Natural killer cell treated with Interleukin-12 subunit alpha and Interleukin-12 subunit beta and Interleukin-15 and Interleukin-18, amount 100 ng/mL, for 72 hours (primary cell): ENCODE data around the gene RARG. TPM values are rescaled to one million over a fixed set of nuclear protein-coding genes. Genes with fewer than 3 reads are reported as not detected.
"Not testable (repeated sequence)": the region's sequence is repeated elsewhere in the genome, so short reads cannot be mapped to it uniquely, and the experiment has no call there.

Experiments used
- ATAC-seq, 2 donors: fragments of 150-1000 bp; cut with Tn5 transposase in 1 of 2; sonication (Bioruptor Pico), chemical (Tn5 transposase) in 1 of 2; 2 replicates each; pipeline ENCODE4 v1.10.0; 2021
- DNase-seq: peaks from one replicate; pipeline ENCODE4 v3.0.0; 2022; ENCODE audit warnings: low spot score
- H3K27ac Mint-ChIP-seq, 2 donors: 1 replicate in 1 of 2; 2 replicates in 1 of 2; pipeline ENCODE4 v1.8.0; 2022; ENCODE audit warnings: mixed read lengths in 2 of 2, mild to moderate bottlenecking in 1 of 2, moderate library complexity in 1 of 2
- H3K27me3 Mint-ChIP-seq, 2 donors: 1 replicate in 1 of 2; 2 replicates in 1 of 2; pipeline ENCODE4 v1.8.0; 2022; ENCODE audit warnings: mixed read lengths in 2 of 2
- H3K36me3 Mint-ChIP-seq: one replicate; pipeline ENCODE4 v1.8.0; 2022; ENCODE audit warnings: mixed read lengths
- H3K4me1 Mint-ChIP-seq, 2 donors: 1 replicate in 1 of 2; 2 replicates in 1 of 2; pipeline ENCODE4 v1.8.0; 2022; ENCODE audit warnings: low read depth in 2 of 2, mixed read lengths in 2 of 2, mild to moderate bottlenecking in 1 of 2
- H3K4me3 Mint-ChIP-seq: one replicate; pipeline ENCODE4 v1.8.0; 2022; ENCODE audit warnings: mixed read lengths
- H3K9me3 Mint-ChIP-seq: 2 replicates; pipeline ENCODE4 v1.8.0; 2022; ENCODE audit warnings: mixed read lengths
- total RNA-seq, 2 donors: library from RNA; stranded (reverse); gene quantifications; one replicate each; pipeline ENCODE4 v1.2.3, GENCODE V29; 2022

RARG gene
- total RNA-seq, 2 donors from 2014 or later = 5.8 to 13.3 TPM

DNA sequence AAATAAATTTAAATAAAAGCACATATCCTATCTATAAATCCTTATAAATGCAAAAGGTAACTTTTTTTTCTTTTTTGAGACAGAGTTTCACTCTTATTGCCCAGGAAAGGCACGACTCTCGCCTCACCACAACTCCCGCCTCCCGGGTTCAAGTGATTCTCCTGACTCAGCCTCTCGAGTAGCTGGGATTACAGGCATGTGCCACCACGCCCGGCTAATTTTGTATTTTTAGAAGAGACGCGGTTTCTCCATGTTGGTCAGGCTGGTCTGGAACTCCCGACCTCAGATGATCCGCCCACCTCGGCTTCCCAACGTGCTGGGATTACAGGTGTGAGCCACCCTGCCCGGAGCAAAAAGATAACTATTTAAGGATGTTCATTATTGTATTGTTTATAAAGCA is 53.2 kb downstream of the RARG start:
- H3K36me3 Mint-ChIP-seq = peaks cover 17% of the 10 kb centered on the region
- peak overlapping the region; percentile 92 for H3K4me3 Mint-ChIP-seq
- not testable (repeated sequence) for H3K27me3 Mint-ChIP-seq, H3K9me3 Mint-ChIP-seq, ATAC-seq, DNase-seq
- peak overlapping the region; percentile 90 to 97 for H3K27ac Mint-ChIP-seq
- H3K4me1 Mint-ChIP-seq = peaks cover 44 to 48% of the 10 kb centered on the region in 2 donors

- H3K27ac Mint-ChIP-seq, H3K9me3 Mint-ChIP-seq, ATAC-seq, H3K27me3 Mint-ChIP-seq, DNase-seq: not testable (repeated sequence)
- peaks cover 13% of the 10 kb centered on the region for H3K36me3 Mint-ChIP-seq
- H3K4me3 Mint-ChIP-seq = peak overlapping the region; percentile 8
- peaks cover 37% of the 10 kb centered on the region in 2 donors for H3K4me1 Mint-ChIP-seq
Observed at GRCh38 chr12:53177447-53177846, 54.6 kb downstream of the RARG start.

DNA sequence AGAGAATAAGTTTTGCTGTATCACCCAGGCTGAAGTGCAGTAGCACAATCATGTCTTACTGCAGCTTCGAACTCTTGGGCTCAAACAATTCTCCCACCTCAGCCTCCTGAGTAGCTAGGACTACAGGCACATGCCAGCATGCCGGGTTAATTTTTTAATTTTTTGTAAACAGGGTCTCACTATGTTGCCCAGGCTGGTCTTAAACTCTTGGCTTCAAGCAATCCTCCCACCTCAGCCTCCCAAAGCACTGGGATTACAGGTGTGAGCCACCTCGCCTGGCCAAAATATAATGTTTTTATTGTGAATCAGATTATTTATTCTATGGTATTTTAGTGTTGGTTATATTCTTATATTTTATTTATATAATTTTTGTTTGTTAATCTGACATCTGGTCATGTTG is 55.3 kb downstream of the RARG start:
- no peaks in the 10 kb centered on the region for H3K27me3 Mint-ChIP-seq
- ATAC-seq (no peak), DNase-seq (no peak)
- peaks cover 30% of the 10 kb centered on the region in 2 donors for H3K4me1 Mint-ChIP-seq
- H3K4me3 Mint-ChIP-seq = no peak overlapping the region
- peaks cover 6% of the 10 kb centered on the region for H3K36me3 Mint-ChIP-seq
- H3K27ac Mint-ChIP-seq = no peak overlapping the region
- H3K9me3 Mint-ChIP-seq = no peaks in the 10 kb centered on the region

- Mint-ChIP-seq H3K36me3 (no peaks in the 10 kb centered on the region), H3K4me1 (peaks cover 20 to 21% of the 10 kb centered on the region in 2 donors), H3K27ac (no peak overlapping the region), H3K27me3 (no peaks in the 10 kb centered on the region), H3K9me3 (no peaks in the 10 kb centered on the region), H3K4me3 (no peak overlapping the region)
- ATAC-seq (no peak), DNase-seq (no peak)
Observed at GRCh38 chr12:53174881-53175491, 57.0 kb downstream of the RARG start.

DNA sequence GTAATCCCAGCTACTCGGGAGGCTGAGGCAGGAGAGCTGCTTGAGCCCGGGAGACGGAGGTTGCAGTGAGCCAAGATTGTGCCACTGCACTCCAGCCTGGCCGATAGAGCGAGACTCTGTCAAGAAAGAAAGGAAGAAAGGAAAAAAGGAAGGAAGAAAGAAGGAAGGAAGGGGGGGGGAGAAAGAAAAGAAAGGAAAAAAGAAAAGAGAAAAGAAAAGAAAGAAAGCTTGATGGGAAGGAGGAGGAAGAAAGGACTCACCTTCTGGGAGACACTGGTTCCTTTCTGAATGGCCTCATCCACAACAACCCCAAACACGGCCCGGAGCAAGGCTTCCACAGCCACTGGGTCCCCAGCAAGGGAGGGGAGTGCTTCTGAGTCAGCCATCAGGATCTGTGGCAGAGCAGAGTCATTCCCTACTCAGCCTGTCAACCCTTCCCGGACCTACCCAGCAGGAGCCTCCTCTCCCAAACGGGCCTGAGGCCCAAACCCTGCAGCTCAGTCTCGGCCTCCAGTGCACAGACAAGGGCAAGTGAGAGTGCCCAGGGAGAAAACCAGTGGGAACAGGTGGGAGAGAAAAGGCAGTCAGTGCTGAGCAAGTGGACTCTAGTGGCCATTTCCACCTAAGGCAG is 58.8 kb downstream of the RARG start:
- no peaks in the 10 kb centered on the region for H3K9me3 Mint-ChIP-seq
- no peaks in the 10 kb centered on the region for H3K27me3 Mint-ChIP-seq
- peaks cover 10 to 11% of the 10 kb centered on the region in 2 donors for H3K4me1 Mint-ChIP-seq
- peak overlapping the region in 1 of 2 donors; percentile 37 for H3K27ac Mint-ChIP-seq
- H3K36me3 Mint-ChIP-seq = no peaks in the 10 kb centered on the region
- H3K4me3 Mint-ChIP-seq = no peak overlapping the region
- DNase-seq = no peak
- no peak for ATAC-seq

DNA sequence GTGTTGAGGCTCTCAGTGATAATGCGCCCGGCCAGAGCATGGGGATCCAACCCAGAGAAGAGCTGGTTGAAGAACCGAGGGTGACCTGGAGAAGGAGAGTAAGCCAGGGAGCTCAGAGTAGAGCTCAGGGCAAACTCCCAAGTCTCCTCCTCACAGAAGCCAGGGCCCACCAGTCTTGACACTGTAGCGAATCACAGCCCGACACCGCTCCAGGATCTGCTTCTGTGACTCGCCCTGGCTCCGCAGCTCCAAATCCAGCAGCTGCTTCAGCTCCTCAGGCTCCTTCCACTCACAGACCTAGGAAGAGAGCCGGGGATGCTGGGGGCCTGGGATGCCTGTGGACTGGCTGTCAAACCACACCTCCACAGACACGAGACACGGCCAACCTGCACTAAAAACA is 59.7 kb downstream of the RARG start:
- H3K27ac Mint-ChIP-seq = no peak overlapping the region
- no peaks in the 10 kb centered on the region for H3K36me3 Mint-ChIP-seq
- H3K4me3 Mint-ChIP-seq = no peak overlapping the region
- DNase-seq = no peak
- H3K4me1 Mint-ChIP-seq = peaks cover 10 to 11% of the 10 kb centered on the region in 2 donors
- no peaks in the 10 kb centered on the region for H3K27me3 Mint-ChIP-seq
- no peak for ATAC-seq
- no peaks in the 10 kb centered on the region for H3K9me3 Mint-ChIP-seq

- DNase-seq = no peak
- Mint-ChIP-seq H3K27ac (no peak overlapping the region), H3K27me3 (no peaks in the 10 kb centered on the region), H3K4me1 (peaks cover 10 to 11% of the 10 kb centered on the region in 2 donors), H3K9me3 (no peaks in the 10 kb centered on the region), H3K4me3 (no peak overlapping the region), H3K36me3 (no peaks in the 10 kb centered on the region)
- no peak for ATAC-seq
Observed at GRCh38 chr12:53171725-53172329, 60.2 kb downstream of the RARG start.

- no peaks in the 10 kb centered on the region for H3K36me3 Mint-ChIP-seq
- no peak for DNase-seq
- H3K27ac Mint-ChIP-seq = no peak overlapping the region
- ATAC-seq = no peak
- H3K4me1 Mint-ChIP-seq = peaks cover 10 to 11% of the 10 kb centered on the region in 2 donors
- H3K4me3 Mint-ChIP-seq = no peak overlapping the region
- no peaks in the 10 kb centered on the region for H3K27me3 Mint-ChIP-seq
- no peaks in the 10 kb centered on the region for H3K9me3 Mint-ChIP-seq
Observed at GRCh38 chr12:53170876-53171724, 60.9 kb downstream of the RARG start.

GRCh38 chr12:53170215-53170614 is 61.8 kb downstream of the RARG start:
- H3K4me1 Mint-ChIP-seq = peaks cover 4% of the 10 kb centered on the region in 2 donors
- H3K27ac Mint-ChIP-seq = no peak overlapping the region
- no peak overlapping the region for H3K4me3 Mint-ChIP-seq
- no peaks in the 10 kb centered on the region for H3K27me3 Mint-ChIP-seq
- H3K36me3 Mint-ChIP-seq = no peaks in the 10 kb centered on the region
- H3K9me3 Mint-ChIP-seq = no peaks in the 10 kb centered on the region
- no peak for ATAC-seq
- no peak for DNase-seq

DNA sequence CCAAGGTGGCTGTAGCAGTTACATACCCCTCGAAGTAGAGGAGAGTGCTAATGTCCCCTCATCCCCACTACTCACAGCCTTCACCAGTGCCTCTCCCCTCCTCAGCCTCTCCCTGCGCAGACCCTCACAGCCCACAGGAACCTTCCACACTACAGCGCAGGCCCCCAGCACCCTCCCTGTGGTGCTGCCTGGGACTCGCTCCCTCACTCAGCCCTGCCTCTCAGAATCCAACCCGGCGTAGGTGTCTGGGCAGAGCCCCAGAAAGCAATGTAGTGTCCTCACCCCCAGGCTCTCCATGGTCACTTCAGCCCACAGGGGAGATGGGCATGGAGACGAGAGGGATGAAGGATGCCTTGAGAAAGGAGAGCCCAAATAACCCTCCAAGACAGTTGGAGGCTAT is 62.4 kb downstream of the RARG start:
- ATAC-seq (no peak), DNase-seq (no peak)
- Mint-ChIP-seq H3K27ac (no peak overlapping the region), H3K4me3 (no peak overlapping the region), H3K27me3 (no peaks in the 10 kb centered on the region), H3K4me1 (no peaks in the 10 kb centered on the region), H3K36me3 (no peaks in the 10 kb centered on the region), H3K9me3 (no peaks in the 10 kb centered on the region)

GRCh38 chr12:53166837-53167236 is 65.2 kb downstream of the RARG start:
- Mint-ChIP-seq H3K27me3 (no peaks in the 10 kb centered on the region), H3K9me3 (no peaks in the 10 kb centered on the region), H3K36me3 (no peaks in the 10 kb centered on the region), H3K4me1 (no peaks in the 10 kb centered on the region), H3K4me3 (no peak overlapping the region), H3K27ac (no peak overlapping the region)
- ATAC-seq (no peak), DNase-seq (no peak)

DNA sequence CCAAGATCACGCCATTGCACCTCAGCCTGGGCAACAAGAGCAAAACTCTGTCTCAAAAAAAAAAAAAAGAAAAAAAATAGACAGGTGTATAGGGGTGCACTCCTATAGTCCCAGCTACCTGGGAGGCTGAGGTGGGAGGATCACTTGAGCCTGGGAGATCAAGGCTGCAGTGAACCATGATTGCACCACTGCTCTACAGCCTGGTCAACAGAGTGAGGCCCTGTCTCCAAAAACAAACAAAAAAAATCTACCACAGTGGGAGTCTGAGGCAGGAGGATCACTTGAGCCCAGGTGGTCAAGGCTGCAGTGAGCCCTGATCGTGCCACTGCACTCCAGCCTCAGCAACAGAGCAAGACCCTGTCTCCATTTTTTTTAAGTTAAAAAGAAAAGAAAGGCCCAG is 69.0 kb downstream of the RARG start:
- not testable (repeated sequence) for ATAC-seq, H3K36me3 Mint-ChIP-seq, DNase-seq, H3K27me3 Mint-ChIP-seq, H3K4me1 Mint-ChIP-seq, H3K4me3 Mint-ChIP-seq, H3K9me3 Mint-ChIP-seq, H3K27ac Mint-ChIP-seq

DNA sequence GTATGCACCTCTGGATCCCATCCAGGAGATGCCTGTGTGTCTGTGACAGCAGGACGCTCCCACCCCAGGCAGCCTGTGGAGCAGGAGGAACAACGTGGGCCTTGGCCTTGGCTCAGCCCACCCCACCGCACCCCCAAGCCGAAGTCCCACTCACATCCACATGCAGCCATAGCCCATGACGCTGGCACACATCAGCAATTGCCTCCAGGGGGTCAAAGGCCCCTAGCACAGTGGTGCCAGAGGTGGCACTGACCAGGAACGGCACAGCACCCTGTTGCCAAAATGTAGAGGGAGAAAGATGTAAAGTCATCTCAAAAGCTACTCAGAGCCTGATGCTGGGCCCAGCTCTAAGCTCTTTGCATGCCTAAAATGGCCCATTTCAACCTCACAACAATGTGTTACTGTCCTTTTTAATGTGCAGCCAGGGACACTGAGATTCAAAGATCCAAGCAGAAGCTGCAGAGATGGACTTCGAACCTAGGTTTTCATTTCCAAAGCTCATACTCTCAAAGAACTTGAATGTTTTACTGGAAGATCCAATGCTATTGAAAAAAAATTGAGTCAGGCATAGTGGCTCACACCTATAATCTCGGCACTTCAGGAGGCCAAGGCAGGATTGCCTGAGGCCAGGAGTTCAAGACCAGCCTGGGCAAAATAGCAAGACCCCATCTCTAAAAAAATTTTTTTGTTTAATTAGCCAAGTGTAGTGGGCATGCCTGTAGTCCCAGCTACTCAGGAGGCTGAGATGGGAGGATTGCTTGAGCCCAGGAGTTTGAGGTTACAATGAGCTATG is 70.7 kb downstream of the RARG start:
- Mint-ChIP-seq H3K36me3 (no peaks in the 10 kb centered on the region), H3K4me1 (peaks cover 8% of the 10 kb centered on the region in 2 donors)

More for the DNA sequence above, 70.7 kb downstream of the RARG start:
- ATAC-seq (no peak), DNase-seq (no peak)
- H3K4me3 Mint-ChIP-seq = no peak overlapping the region
- H3K9me3 Mint-ChIP-seq = no peaks in the 10 kb centered on the region
- H3K27ac Mint-ChIP-seq = no peak overlapping the region
- H3K27me3 Mint-ChIP-seq = no peaks in the 10 kb centered on the region
